ENCODE results near the gene ADCYAP1R1.

DNA sequence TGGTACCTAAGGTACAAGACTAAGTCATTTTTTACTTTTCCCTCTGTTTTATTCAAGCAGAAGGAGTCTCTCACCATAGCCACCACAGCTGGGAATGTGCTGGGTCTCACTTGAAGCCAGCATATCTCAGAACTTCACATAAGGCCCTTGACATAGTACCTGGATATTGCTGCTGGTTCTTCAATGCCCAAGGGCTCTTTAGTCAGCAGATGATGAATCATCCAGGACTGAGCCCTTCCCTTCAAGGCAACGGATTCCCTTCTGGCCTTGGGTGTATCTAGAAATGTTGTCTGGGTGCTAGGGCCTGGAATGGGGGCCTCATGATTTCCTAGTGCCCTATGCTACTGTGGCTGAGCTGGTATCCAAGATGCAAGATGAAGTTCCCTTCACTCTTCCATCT is 93.9 kb downstream of the ADCYAP1R1 start:
- TF ChIP-seq, protein P1, sequence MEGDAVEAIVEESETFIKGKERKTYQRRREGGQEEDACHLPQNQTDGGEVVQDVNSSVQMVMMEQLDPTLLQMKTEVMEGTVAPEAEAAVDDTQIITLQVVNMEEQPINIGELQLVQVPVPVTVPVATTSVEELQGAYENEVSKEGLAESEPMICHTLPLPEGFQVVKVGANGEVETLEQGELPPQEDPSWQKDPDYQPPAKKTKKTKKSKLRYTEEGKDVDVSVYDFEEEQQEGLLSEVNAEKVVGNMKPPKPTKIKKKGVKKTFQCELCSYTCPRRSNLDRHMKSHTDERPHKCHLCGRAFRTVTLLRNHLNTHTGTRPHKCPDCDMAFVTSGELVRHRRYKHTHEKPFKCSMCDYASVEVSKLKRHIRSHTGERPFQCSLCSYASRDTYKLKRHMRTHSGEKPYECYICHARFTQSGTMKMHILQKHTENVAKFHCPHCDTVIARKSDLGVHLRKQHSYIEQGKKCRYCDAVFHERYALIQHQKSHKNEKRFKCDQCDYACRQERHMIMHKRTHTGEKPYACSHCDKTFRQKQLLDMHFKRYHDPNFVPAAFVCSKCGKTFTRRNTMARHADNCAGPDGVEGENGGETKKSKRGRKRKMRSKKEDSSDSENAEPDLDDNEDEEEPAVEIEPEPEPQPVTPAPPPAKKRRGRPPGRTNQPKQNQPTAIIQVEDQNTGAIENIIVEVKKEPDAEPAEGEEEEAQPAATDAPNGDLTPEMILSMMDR (IDR thresholded peaks at IDR 0.05), result no peak
- no peak for TF ChIP-seq POLR2A (IDR thresholded peaks at IDR 0.05)

Measured in adrenal gland (tissue), 5 donors.